Upper lobe of left lung (tissue), 4 donors: ENCODE results near the gene TRA2A.

Experiments
- CTCF ChIP-seq, 6 experiments: fragments of 450-650 bp in 4 of 6; fragments of 200-600 bp in 2 of 6; sonication (generic) in 2 of 6; IDR thresholded peaks; one replicate each; pipeline ENCODE4 v1.5.1; 2016 to 2019; ENCODE audit warnings: antibody characterized with exemption in 6 of 6
- POLR2A ChIP-seq, 4 donors: fragments of 450-650 bp; IDR thresholded peaks; one replicate each; pipeline ENCODE4 v1.5.1; 2016 to 2017; ENCODE audit warnings: antibody characterized with exemption in 4 of 4, mild to moderate bottlenecking in 2 of 4

GRCh38 chr7:23558303-23558702 lies 26.5 kb upstream of the TRA2A start:
- no peak for TF ChIP-seq CTCF (IDR thresholded peaks at IDR 0.05)
- no peak for TF ChIP-seq POLR2A (IDR thresholded peaks at IDR 0.05)
